Large intestine (tissue), 3 donors: ENCODE results near the gene MBTPS1. TPM values are rescaled to one million over a fixed set of nuclear protein-coding genes. Genes with fewer than 3 reads are reported as not detected.
A peak's percentile ranks its signal among the peaks of the same experiment; 100 is the strongest.

Source experiments
- DNase-seq, 2 donors: peaks; one replicate each; pipeline versions ENCODE4 v3.0.0 to v3.0.0-alpha.2; 2013
- H3K27ac ChIP-seq: one replicate; pipeline ENCODE4 v1.5.1; 2013; ENCODE audit warnings: low read length
- H3K27me3 ChIP-seq: 2 replicates; pipeline ENCODE4 v1.6.1; 2013; ENCODE audit warnings: low read length; ENCODE audit not compliant: control insufficient read depth, insufficient read depth
- H3K36me3 ChIP-seq: 2 replicates; pipeline ENCODE4 v1.6.1; 2013; ENCODE audit warnings: low read length; ENCODE audit not compliant: control insufficient read depth, insufficient read depth
- H3K4me1 ChIP-seq: one replicate; pipeline ENCODE4 v1.6.1; 2013; ENCODE audit warnings: low read length; ENCODE audit not compliant: control insufficient read depth, insufficient read depth
- H3K4me3 ChIP-seq: one replicate; pipeline ENCODE4 v1.5.1; 2013; ENCODE audit warnings: low read length
- H3K9me3 ChIP-seq: one replicate; pipeline ENCODE4 v1.6.1; 2013; ENCODE audit warnings: mild to moderate bottlenecking, low read depth, low read length, moderate library complexity; ENCODE audit not compliant: control insufficient read depth
- WGBS: methylation state at CpG from one replicate; pipeline ENCODE4 v1.1.5; 2013; ENCODE audit warnings: low lambda C conversion rate; ENCODE audit not compliant: insufficient coverage; 5-methylcytosine and 5-hydroxymethylcytosine counted together
- polyA plus RNA-seq: library from polyadenylated mRNA; unstranded; fragments of 120-200 nt; gene quantifications from one replicate; pipeline ENCODE4 v1.2.1, GENCODE V29; 2013

MBTPS1 gene
- polyA plus RNA-seq, 1 donor: 67.7 TPM

DNA sequence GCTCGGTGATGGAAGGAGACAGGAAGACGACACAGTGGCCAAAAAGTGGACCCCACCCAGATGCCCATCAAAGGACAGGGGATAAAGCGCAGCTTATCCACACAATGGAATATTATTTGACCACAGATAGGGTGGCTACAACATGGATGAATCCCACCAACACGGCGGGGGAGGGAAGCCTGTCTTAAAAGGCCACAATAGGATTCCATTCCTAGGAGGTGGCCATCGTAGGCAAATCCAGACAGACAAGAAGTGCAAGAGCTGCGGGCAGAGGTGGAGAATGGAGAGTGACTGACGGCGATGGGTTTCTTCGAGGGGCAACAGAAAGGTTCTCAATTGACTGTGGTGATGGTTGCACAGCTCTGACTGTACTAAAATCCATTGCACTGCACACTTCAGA is 90.1 kb downstream of the MBTPS1 start:
- Histone ChIP-seq H3K27me3 (peaks cover 6% of the 10 kb centered on the region), H3K4me1 (no peaks in the 10 kb centered on the region), H3K36me3 (no peaks in the 10 kb centered on the region), H3K9me3 (no peaks in the 10 kb centered on the region), H3K27ac (no peak overlapping the region), H3K4me3 (no peak overlapping the region)
- WGBS: no CpG with 5 or more reads among the region's 10 CpGs
- no peak for DNase-seq

DNA sequence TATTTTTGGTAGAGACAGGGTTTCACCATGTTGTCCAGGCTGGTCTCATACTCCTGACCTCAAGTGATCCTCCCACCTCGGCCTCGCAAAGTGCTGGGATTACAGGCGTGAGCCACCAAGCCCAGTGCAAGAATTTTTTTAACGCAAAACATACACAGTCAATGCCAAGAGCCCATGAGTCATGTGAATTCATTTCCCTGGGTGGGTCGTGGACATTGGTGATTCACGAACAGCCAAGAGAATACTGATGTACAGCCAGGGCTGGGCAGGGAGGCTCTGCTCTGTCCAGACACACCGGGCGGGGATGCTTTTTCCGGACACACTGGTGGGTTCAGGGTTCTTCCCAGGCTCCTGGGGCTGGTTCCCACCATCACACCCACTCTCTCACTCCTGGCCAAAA is 91.9 kb downstream of the MBTPS1 start:
- DNase-seq: no peak
- WGBS: 80% methylated on average over 1 of the region's 9 CpGs
- Histone ChIP-seq H3K9me3 (no peaks in the 10 kb centered on the region), H3K4me3 (no peak overlapping the region), H3K27me3 (peaks cover 6% of the 10 kb centered on the region), H3K27ac (no peak overlapping the region), H3K36me3 (no peaks in the 10 kb centered on the region), H3K4me1 (no peaks in the 10 kb centered on the region)

DNA sequence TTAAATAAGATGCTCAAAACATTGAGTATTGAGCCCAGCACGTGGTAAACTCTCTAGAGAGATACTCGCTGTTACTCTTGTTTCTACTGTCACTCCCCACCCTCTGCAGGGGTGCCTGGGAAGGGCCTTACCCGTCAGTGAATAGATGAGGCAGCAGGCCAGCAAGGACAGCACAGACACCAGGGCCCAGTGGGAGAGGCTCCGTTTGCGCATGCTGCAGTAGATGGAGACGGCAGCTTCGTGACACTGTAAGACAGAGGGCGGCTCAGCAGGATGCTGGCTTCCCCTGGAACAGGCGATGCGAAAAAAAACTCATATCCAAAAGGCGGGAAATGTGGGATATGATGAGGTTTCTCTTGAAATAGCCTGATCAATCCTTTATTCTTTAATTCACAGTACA is 94.1 kb downstream of the MBTPS1 start:
- WGBS: 100% methylated on average over 2 of the region's 11 CpGs
- H3K36me3 ChIP-seq: no peaks in the 10 kb centered on the region

DNA sequence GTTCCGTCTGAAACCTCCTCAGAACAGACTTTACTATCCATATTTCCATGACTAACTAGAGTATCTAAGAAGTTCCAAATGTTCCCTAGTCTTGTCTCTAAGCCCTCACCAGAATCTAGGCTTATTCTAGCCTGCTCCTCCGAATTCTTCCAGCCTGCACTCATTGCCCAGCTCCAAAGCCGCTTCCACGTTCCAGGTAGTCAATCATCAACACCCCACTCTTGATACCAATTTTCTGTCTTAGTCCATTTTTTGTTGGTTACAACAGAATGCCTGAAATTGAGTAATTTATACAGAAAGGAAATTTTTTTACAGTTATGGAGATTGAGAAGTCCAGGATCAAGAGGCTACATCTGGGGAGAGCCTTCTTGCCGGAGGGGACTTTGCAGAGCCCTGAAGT is 95.3 kb downstream of the MBTPS1 start:
- no peaks in the 10 kb centered on the region for H3K9me3 ChIP-seq
- no peaks in the 10 kb centered on the region for H3K36me3 ChIP-seq
- WGBS: 92% methylated on average over 2 of the region's 5 CpGs
- H3K4me1 ChIP-seq: no peaks in the 10 kb centered on the region
- H3K27ac ChIP-seq: no peak overlapping the region
- no peak for DNase-seq
- peaks cover 6% of the 10 kb centered on the region for H3K27me3 ChIP-seq
- H3K4me3 ChIP-seq: no peak overlapping the region

More for the DNA sequence above, 94.1 kb downstream of the MBTPS1 start:
- Histone ChIP-seq H3K4me3 (no peak overlapping the region), H3K27ac (no peak overlapping the region), H3K27me3 (peaks cover 6% of the 10 kb centered on the region), H3K4me1 (no peaks in the 10 kb centered on the region), H3K9me3 (no peaks in the 10 kb centered on the region)
- DNase-seq: no peak

DNA sequence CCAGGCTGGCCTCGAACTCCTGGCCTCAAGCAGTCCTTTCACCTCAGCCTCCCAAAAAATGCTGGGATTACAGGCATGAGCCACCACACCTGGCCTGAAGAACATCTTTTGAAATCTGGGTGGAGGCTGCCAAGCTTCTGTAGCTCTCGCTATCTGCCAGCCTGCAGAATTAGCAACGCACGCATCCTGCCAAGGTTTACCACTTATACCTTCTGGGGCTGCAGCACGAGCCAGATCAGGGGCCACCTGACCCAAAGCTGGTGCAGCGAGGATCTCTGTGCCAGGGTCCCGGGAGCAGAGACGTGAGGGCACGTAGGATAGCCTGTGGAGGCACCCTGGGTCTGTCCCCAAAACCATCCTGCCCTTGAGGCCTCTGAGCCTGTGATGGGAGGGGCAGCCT is 96.4 kb downstream of the MBTPS1 start:
- no CpG with 5 or more reads among the region's 9 CpGs for WGBS

DNA sequence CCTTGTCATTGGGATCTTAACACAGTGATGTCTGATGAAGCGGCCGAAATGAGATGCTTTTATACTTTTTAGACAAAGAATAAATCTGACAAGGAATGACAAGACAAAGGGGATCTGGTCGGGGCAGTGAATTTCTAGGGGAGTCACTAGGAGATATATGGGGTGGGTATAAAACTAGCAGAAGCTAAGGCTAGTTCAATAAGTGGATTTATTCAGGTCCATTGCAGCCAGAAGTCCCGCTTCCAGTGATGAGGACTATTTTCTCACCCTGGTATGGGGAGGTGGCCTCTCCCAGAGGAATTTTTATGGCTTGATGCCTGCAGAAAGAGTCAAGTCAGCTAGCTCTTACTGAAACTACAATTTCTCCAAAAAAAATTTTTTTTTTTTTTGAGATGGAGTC is 98.0 kb downstream of the MBTPS1 start:
- Histone ChIP-seq H3K9me3 (no peaks in the 10 kb centered on the region), H3K36me3 (no peaks in the 10 kb centered on the region), H3K4me3 (no peak overlapping the region), H3K27me3 (peaks cover 2% of the 10 kb centered on the region), H3K27ac (no peak overlapping the region), H3K4me1 (no peaks in the 10 kb centered on the region)
- 83% methylated on average over 1 of the region's 4 CpGs for WGBS
- DNase-seq: no peak

More for the DNA sequence above, 96.4 kb downstream of the MBTPS1 start:
- no peaks in the 10 kb centered on the region for H3K9me3 ChIP-seq
- H3K4me1 ChIP-seq: no peaks in the 10 kb centered on the region
- H3K27ac ChIP-seq: no peak overlapping the region
- H3K36me3 ChIP-seq: no peaks in the 10 kb centered on the region
- peaks cover 6% of the 10 kb centered on the region for H3K27me3 ChIP-seq
- no peak overlapping the region for H3K4me3 ChIP-seq
- no peak for DNase-seq

DNA sequence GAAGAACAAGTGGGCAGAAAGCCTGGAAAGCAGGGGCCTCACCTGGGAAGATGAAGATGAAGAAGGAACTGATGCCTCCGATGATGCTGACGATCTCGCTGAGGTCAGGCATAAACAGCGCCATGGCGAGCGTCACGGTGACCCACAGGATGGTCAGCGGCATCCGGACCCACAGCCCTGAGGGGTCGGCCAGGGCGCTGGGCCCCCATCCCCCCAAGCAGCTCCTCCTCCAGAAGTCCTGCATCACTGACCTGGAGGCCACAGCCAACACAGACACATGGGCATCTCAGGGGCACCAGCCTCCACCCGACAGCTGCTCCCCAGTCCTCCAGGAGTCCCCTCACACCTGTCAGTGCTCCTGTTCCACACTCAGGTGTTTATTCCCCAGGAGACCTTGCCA is 100.3 kb downstream of the MBTPS1 start:
- Histone ChIP-seq H3K4me1 (no peaks in the 10 kb centered on the region), H3K9me3 (no peaks in the 10 kb centered on the region), H3K36me3 (no peaks in the 10 kb centered on the region), H3K4me3 (no peak overlapping the region), H3K27me3 (no peaks in the 10 kb centered on the region), H3K27ac (no peak overlapping the region)
- no peak for DNase-seq
- no CpG with 5 or more reads among the region's 12 CpGs for WGBS

DNA sequence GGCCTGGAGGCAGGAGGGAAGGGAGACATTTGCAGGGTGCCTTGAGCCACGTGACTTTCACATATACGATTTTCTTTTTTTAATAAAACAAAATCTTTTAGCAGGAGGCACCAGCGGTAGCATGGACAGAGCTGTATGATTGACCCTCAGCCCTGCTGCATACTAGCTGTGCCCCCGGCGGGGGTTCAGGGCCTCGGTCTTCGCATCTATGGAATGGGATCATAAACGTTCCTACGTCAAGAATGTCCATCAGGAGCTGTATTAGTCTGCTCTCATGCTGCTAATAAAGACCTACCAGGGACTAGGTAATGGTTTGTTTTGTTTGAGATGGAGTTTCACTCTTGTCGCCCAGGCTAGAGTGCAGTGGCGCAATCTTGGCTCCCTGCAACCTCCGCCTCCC is 101.3 kb downstream of the MBTPS1 start:
- Histone ChIP-seq H3K27ac (no peak overlapping the region), H3K4me1 (no peaks in the 10 kb centered on the region), H3K9me3 (no peaks in the 10 kb centered on the region), H3K4me3 (no peak overlapping the region), H3K27me3 (no peaks in the 10 kb centered on the region), H3K36me3 (no peaks in the 10 kb centered on the region)
- WGBS: no CpG with 5 or more reads among the region's 12 CpGs
- no peak for DNase-seq

DNA sequence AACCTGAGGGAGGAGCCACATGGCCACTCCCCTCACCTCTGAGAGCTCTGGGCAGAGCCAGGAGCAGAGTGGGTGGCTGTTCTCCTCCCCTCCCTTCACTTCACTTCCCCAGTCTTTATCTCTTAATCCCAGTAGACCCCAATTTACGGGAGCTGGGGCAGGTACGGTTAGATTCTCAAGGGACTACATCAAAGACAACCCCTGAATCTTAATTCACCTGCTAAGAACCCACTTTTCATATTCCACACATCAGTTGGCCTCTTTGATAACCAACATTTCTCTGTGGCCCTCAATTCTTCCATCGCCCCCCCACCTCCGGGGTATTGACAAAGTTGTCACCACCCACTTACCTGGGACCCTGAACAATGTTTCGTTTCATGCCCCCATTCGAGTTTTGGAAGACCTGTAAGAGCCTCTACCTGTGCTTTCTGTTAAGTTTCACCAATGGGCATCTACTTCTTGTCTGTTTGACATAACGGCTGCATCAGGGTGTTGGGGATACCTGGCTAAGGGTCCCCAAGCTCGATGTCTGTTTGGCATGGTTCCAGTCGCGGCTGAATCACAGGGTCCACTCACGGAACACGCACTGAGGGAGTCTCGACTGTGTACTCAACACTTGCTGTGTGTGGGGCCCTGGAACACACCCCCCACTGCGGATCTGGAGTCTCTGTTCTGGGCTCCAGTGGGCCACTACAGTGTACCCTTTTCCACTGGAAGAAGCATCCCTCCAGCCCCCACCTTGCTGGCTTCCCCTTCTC is 102.0 kb downstream of the MBTPS1 start:
- no peaks in the 10 kb centered on the region for H3K36me3 ChIP-seq
- no peaks in the 10 kb centered on the region for H3K27me3 ChIP-seq
- DNase-seq: no peak
- no peaks in the 10 kb centered on the region for H3K4me1 ChIP-seq
- no peak overlapping the region for H3K27ac ChIP-seq
- WGBS: no CpG with 5 or more reads among the region's 14 CpGs
- no peaks in the 10 kb centered on the region for H3K9me3 ChIP-seq
- no peak overlapping the region for H3K4me3 ChIP-seq

DNA sequence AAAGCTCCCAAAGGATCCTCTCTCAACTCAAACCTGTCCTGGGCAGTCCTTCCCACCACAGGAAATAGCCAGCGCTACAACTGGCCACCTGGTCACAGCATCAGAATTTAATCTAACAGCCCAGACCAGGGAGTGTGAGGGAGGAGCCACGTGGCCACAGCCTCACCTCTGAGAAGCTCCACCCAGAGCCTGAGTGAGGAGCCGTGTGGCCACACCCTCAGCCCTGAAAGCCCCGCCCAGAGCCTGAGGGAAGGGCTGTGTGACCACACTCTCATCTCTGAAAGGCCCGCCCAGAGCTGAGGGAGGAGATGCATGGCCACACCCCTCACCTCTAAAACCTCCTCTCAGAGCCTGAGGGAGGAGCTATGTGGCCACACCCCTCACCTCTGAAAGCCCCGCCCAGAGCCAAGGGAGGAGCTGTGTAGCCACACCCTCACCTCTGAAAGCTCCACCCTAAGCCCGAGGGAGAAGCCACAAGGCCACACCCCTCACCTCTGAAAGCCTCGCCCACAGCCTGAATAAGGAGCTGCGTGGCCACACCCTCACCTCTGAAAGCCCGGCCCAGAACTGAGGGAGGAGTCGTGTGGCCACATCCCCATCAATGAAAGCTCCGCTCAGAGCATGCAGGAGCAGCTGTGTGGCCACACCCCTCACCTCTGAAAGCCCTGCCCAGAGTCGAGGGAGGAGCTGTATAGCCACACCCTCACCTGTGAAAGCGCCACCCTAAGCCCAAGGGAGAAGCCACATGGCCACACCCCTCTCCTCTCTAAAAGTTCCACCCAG is 102.8 kb downstream of the MBTPS1 start:
- H3K36me3 ChIP-seq: no peaks in the 10 kb centered on the region
- peak; percentile 83 to 92 for DNase-seq
- no peak overlapping the region for H3K27ac ChIP-seq
- no peaks in the 10 kb centered on the region for H3K4me1 ChIP-seq
- H3K27me3 ChIP-seq: no peaks in the 10 kb centered on the region
- no CpG with 5 or more reads among the region's 14 CpGs for WGBS
- H3K9me3 ChIP-seq: no peaks in the 10 kb centered on the region
- no peak overlapping the region for H3K4me3 ChIP-seq
